Tibial nerve (tissue), 4 donors: Measurements from ENCODE around the gene SIGMAR1. TPM values are rescaled to one million over a fixed set of nuclear protein-coding genes. Genes with fewer than 3 reads are reported as not detected.

Source experiments
- DNase-seq, 2 donors: peaks; one replicate each; pipeline ENCODE4 v3.0.0-alpha.2; 2019; ENCODE audit warnings: low spot score in 2 of 2
- H3K27ac ChIP-seq, 4 donors: fragments of 200-600 bp; sonication (generic) in 3 of 4; one replicate each; pipeline ENCODE4 v1.5.1; 2017 to 2019; ENCODE audit warnings: mild to moderate bottlenecking in 1 of 4
- H3K27me3 ChIP-seq, 2 donors: fragments of 200-600 bp; sonication (generic) in 1 of 2; one replicate each; pipeline versions ENCODE4 v1.5.1 to v1.6.0; 2017 to 2019
- H3K36me3 ChIP-seq, 3 donors: fragments of 200-600 bp; sonication (generic); one replicate each; pipeline ENCODE4 v1.5.1; 2018 to 2019
- H3K4me1 ChIP-seq, 4 donors: fragments of 200-600 bp; sonication (generic) in 3 of 4; one replicate each; pipeline ENCODE4 v1.5.1; 2017 to 2019
- H3K4me3 ChIP-seq, 4 donors: fragments of 200-600 bp; sonication (generic) in 3 of 4; one replicate each; pipeline ENCODE4 v1.5.1; 2017 to 2019; ENCODE audit warnings: mild to moderate bottlenecking in 1 of 4, moderate library complexity in 1 of 4
- H3K9me3 ChIP-seq, 4 donors: fragments of 200-600 bp; sonication (generic) in 3 of 4; one replicate each; pipeline ENCODE4 v1.5.1; 2017 to 2019
- EP300 ChIP-seq, 2 donors: sonication (generic); formaldehyde crosslinking; IDR thresholded peaks; one replicate each; pipeline ENCODE4 v1.6.1; 2017; ENCODE audit warnings: antibody characterized with exemption in 2 of 2, mild to moderate bottlenecking in 1 of 2
- POLR2A ChIP-seq, 2 donors: fragments of 450-650 bp; IDR thresholded peaks; one replicate each; pipeline ENCODE4 v1.6.1; 2017; ENCODE audit warnings: antibody characterized with exemption in 2 of 2, mild to moderate bottlenecking in 2 of 2, moderate library complexity in 2 of 2
- WGBS, 2 donors: methylation state at CpG; one replicate each; pipeline ENCODE4 v1.1.5; 2018; 5-methylcytosine and 5-hydroxymethylcytosine counted together
- total RNA-seq, 4 donors: library from RNA; depleted of rRNA; stranded (reverse); fragments of >200 nt; gene quantifications; one replicate each; pipeline ENCODE4 v1.1.0, GENCODE V29; 2016
- TF ChIP-seq, protein P1 (sequence below), 5 experiments: fragments of 200-600 bp in 3 of 5; fragments of 450-650 bp in 2 of 5; sonication (generic) in 3 of 5; IDR thresholded peaks; one replicate each; pipeline ENCODE4 v1.5.1; 2016 to 2019; ENCODE audit warnings: antibody characterized with exemption in 5 of 5, mild to moderate bottlenecking in 3 of 5, moderate library complexity in 2 of 5

Gene SIGMAR1
- total RNA-seq, 4 donors from 2014 or later: 92.6 to 128 (median 107) TPM

DNA sequence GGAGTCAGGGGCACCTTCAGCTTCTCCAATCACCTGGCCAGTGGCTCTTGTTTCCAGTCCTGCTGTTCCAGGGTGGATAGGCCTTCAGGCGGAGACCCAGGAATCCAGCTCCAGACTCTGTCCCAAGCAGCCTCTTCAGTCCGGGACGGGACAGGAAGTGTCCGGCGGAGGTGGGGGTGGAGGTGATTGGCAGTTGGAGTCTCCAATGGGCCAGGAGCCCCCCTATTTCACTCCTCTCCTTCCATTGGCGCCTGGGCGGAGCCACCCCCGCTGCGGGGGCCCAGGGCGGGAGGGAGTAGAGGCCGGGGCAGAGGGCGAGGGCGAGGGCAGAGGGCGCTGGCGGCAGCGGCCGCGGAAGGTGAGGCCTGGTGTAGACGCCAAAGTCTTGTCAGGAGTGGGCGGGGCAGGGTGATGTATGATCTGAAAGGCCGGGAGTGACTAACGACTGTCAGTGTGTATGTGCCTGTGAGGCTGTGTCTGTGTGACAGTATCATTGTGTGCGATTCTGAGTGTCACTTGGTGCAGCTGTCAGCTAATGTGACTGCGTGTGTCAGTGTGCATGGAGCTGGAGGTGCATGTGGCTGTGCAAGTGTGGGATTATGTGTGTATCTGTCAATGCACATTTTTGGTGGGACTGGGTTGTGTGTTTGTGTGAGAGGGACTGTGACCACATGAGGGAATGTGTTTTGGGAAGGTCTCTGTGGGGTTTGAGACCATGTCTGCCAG, 14.5 kb upstream of the SIGMAR1 start, which contains the start of gene IL11RA:
IL11RA (plus strand) TSS at position 310 of the 726 bp plus-strand sequence. CDS start 3,033 bp downstream, outside the sequence.
- H3K27ac ChIP-seq: peak within 1 kb of the TSS; percentile 77 to 91 (median 84)
- H3K27me3 ChIP-seq: no peaks in the 10 kb centered on the region
- peaks cover 0 to 23% (median 5%) of the 10 kb centered on the region in 3 donors for H3K36me3 ChIP-seq
- DNase-seq: peak; percentile 78 to 80
- TF ChIP-seq EP300 (IDR thresholded peaks at IDR 0.05): peak in 1 of 2 donors; percentile 77
- TF ChIP-seq, protein P1, sequence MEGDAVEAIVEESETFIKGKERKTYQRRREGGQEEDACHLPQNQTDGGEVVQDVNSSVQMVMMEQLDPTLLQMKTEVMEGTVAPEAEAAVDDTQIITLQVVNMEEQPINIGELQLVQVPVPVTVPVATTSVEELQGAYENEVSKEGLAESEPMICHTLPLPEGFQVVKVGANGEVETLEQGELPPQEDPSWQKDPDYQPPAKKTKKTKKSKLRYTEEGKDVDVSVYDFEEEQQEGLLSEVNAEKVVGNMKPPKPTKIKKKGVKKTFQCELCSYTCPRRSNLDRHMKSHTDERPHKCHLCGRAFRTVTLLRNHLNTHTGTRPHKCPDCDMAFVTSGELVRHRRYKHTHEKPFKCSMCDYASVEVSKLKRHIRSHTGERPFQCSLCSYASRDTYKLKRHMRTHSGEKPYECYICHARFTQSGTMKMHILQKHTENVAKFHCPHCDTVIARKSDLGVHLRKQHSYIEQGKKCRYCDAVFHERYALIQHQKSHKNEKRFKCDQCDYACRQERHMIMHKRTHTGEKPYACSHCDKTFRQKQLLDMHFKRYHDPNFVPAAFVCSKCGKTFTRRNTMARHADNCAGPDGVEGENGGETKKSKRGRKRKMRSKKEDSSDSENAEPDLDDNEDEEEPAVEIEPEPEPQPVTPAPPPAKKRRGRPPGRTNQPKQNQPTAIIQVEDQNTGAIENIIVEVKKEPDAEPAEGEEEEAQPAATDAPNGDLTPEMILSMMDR (IDR thresholded peaks at IDR 0.05): no peak
- peak in 1 of 2 donors; percentile 44 for TF ChIP-seq POLR2A (IDR thresholded peaks at IDR 0.05)
- peak within 1 kb of the TSS; percentile 17 to 48 (median 24) for H3K4me3 ChIP-seq
- WGBS, 2 donors: 1 to 2% methylated on average over 15 to 22 of the region's 24 CpGs
- no peaks in the 10 kb centered on the region for H3K9me3 ChIP-seq
- peaks cover 0 to 73% (median 64%) of the 10 kb centered on the region in 4 donors for H3K4me1 ChIP-seq

DNA sequence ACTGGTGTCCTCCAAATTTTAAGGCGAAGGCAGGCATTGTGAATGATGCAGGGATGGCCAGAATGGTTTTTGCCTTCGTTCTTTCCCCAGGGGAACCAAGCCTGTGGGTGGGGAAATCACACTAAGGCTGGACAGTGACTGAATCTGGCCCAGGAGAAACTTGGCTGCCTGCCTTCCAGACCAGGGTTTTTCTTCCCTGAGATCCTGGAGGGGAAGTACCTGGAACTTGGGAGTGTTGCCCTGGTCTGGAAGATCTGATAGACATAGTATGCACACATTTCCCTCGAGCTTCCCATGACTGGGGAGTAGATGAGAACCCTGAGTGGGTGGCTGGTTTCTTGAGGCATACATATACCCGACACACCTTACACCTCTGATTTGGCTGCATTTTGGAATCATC, 13.7 kb upstream of the SIGMAR1 start:
- TF ChIP-seq EP300 (IDR thresholded peaks at IDR 0.05) (no peak), POLR2A (IDR thresholded peaks at IDR 0.05) (no peak)
- TF ChIP-seq, protein P1 (IDR thresholded peaks at IDR 0.05): no peak
- Histone ChIP-seq H3K27ac (peak overlapping the region; percentile 77 to 91 (median 84)), H3K36me3 (peaks cover 0 to 23% (median 5%) of the 10 kb centered on the region in 3 donors), H3K4me1 (peaks cover 0 to 74% (median 65%) of the 10 kb centered on the region in 4 donors), H3K9me3 (no peaks in the 10 kb centered on the region), H3K27me3 (no peaks in the 10 kb centered on the region), H3K4me3 (peak overlapping the region; percentile 17 to 48 (median 24))
- 31 to 34% methylated on average over 4 of the region's 4 CpGs for WGBS, 2 donors
- DNase-seq: no peak

DNA sequence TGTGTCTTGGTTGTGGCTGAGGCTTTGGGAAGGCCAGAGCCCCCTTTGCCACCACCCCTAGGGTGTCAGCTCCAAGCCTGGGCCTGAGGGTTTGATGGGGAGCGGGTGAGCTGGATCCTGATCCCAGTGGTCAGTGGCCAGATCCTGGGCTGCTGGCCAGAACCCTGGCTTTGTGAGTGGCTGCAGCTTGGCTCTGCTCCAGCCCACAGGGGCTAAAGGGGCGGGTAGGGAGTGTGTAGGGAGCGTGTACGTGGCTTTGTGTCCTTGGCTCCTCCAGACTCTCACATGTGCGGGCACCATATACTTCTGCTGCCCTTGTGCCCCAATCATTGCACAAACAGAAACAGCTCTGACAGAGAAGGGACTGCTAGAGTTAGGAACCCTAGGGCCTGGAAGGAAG, 13.2 kb upstream of the SIGMAR1 start:
- peaks cover 0 to 79% (median 67%) of the 10 kb centered on the region in 4 donors for H3K4me1 ChIP-seq
- 18 to 36% methylated on average over 4 to 5 of the region's 5 CpGs for WGBS, 2 donors
- TF ChIP-seq POLR2A (IDR thresholded peaks at IDR 0.05) (no peak), EP300 (IDR thresholded peaks at IDR 0.05) (no peak)
- TF ChIP-seq, protein P1 (IDR thresholded peaks at IDR 0.05): no peak

DNA sequence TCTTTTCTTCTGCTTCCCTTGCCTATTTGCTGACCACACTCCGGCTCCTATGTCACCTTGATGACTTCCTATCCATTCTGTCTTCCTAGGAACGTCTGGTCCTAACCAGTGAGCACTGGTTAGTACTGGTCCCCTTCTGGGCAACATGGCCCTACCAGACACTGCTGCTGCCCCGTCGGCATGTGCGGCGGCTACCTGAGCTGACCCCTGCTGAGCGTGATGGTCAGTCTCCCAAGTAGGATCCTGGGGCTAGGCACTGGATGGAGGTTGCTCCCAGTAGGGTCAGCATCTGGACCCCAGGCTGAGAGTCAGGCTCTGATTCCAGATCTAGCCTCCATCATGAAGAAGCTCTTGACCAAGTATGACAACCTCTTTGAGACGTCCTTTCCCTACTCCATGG, 11.1 kb upstream of the SIGMAR1 start:
- TF ChIP-seq POLR2A (IDR thresholded peaks at IDR 0.05) (no peak), EP300 (IDR thresholded peaks at IDR 0.05) (no peak)
- TF ChIP-seq, protein P1 (IDR thresholded peaks at IDR 0.05): no peak

More for the DNA sequence above, 13.2 kb upstream of the SIGMAR1 start:
- Histone ChIP-seq H3K36me3 (peaks cover 0 to 23% (median 5%) of the 10 kb centered on the region in 3 donors), H3K27ac (peak overlapping the region; percentile 7 to 91 (median 83)), H3K9me3 (no peaks in the 10 kb centered on the region), H3K4me3 (no peak overlapping the region), H3K27me3 (no peaks in the 10 kb centered on the region)
- no peak for DNase-seq

DNA sequence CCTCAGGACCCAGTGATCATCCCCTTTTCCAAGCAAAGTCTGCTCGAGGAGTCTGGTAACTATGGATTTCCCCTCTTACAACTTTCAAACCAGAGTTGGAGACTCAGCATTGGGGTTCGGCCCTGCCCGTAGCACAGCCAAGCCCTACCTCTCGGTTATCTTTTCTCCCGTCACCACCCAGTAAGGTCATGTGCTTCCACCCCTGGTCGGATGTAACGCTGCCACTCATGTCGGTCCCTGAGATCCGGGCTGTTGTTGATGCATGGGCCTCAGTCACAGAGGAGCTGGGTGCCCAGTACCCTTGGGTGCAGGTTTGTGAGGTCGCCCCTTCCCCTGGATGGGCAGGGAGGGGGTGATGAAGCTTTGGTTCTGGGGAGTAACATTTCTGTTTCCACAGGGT, 10.1 kb upstream of the SIGMAR1 start:
- Histone ChIP-seq H3K4me3 (peak overlapping the region; percentile 47 to 88 (median 69)), H3K9me3 (no peaks in the 10 kb centered on the region), H3K27me3 (no peaks in the 10 kb centered on the region), H3K4me1 (peaks cover 0 to 49% (median 39%) of the 10 kb centered on the region in 4 donors), H3K36me3 (peaks cover 0 to 23% (median 5%) of the 10 kb centered on the region in 3 donors), H3K27ac (peak overlapping the region; percentile 22 to 92 (median 84))
- 45 to 49% methylated on average over 10 of the region's 10 CpGs for WGBS, 2 donors
- TF ChIP-seq POLR2A (IDR thresholded peaks at IDR 0.05): no peak
- no peak for TF ChIP-seq EP300 (IDR thresholded peaks at IDR 0.05)
- TF ChIP-seq, protein P1 (IDR thresholded peaks at IDR 0.05): no peak
- no peak for DNase-seq

More for the DNA sequence above, 11.1 kb upstream of the SIGMAR1 start:
- H3K4me1 ChIP-seq: peaks cover 0 to 59% (median 49%) of the 10 kb centered on the region in 4 donors
- peak overlapping the region in 1 of 4 donors; percentile 92 for H3K27ac ChIP-seq
- DNase-seq: no peak
- peaks cover 0 to 23% (median 5%) of the 10 kb centered on the region in 3 donors for H3K36me3 ChIP-seq
- WGBS, 2 donors: 87 to 91% methylated on average over 8 of the region's 8 CpGs
- H3K9me3 ChIP-seq: no peaks in the 10 kb centered on the region
- H3K27me3 ChIP-seq: no peaks in the 10 kb centered on the region
- no peak overlapping the region for H3K4me3 ChIP-seq
